ENCODE data around the gene MPEG1.

DNA sequence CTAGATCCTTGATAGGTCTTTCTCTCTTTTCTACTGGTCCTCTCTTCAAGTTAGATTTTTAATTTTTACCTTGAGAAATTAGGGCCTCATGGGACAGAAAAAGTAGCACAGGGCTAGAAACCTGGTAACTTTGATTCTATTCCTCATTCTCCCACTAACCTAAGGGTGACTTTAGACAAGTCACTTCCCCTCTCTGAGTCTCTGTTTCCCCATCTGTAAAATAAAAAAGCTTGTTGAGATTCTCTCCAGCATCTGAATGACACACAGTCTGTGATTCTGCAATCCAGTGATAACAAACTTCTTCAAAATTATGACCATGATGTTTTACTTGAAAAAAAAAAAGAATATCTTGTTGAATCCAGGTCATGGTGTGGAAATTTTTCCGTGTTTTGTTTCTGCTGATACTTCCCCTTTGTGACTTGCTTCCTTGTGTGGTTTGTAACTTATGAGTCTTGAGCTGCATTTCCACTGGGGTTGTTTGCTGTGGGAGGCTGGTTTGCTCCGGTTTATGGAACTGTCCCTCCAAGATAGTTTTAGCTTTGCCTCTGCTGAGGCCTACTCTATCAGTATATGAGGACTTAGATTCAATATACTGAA lies 9.8 kb upstream of the MPEG1 start:
- TF ChIP-seq RAD21 (IDR thresholded peaks at IDR 0.05; ENCODE audit: low read depth) (no peak), CREB1 (IDR thresholded peaks at IDR 0.05; ENCODE audit: low read depth) (no peak), CEBPB (IDR thresholded peaks at IDR 0.05) (no peak), YY1 (IDR thresholded peaks at IDR 0.05; ENCODE audit: low read depth) (no peak), TEAD4 (IDR thresholded peaks at IDR 0.05) (no peak), EGR1 (IDR thresholded peaks at IDR 0.05) (no peak), EP300 (IDR thresholded peaks at IDR 0.05; ENCODE audit: borderline replicate concordance) (no peak), TCF12 (IDR thresholded peaks at IDR 0.05; ENCODE audit: low read depth) (no peak)
- TF ChIP-seq, protein P1, sequence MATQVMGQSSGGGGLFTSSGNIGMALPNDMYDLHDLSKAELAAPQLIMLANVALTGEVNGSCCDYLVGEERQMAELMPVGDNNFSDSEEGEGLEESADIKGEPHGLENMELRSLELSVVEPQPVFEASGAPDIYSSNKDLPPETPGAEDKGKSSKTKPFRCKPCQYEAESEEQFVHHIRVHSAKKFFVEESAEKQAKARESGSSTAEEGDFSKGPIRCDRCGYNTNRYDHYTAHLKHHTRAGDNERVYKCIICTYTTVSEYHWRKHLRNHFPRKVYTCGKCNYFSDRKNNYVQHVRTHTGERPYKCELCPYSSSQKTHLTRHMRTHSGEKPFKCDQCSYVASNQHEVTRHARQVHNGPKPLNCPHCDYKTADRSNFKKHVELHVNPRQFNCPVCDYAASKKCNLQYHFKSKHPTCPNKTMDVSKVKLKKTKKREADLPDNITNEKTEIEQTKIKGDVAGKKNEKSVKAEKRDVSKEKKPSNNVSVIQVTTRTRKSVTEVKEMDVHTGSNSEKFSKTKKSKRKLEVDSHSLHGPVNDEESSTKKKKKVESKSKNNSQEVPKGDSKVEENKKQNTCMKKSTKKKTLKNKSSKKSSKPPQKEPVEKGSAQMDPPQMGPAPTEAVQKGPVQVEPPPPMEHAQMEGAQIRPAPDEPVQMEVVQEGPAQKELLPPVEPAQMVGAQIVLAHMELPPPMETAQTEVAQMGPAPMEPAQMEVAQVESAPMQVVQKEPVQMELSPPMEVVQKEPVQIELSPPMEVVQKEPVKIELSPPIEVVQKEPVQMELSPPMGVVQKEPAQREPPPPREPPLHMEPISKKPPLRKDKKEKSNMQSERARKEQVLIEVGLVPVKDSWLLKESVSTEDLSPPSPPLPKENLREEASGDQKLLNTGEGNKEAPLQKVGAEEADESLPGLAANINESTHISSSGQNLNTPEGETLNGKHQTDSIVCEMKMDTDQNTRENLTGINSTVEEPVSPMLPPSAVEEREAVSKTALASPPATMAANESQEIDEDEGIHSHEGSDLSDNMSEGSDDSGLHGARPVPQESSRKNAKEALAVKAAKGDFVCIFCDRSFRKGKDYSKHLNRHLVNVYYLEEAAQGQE (IDR thresholded peaks at IDR 0.05; ENCODE audit: low read depth), result no peak
- TF ChIP-seq, protein P2, sequence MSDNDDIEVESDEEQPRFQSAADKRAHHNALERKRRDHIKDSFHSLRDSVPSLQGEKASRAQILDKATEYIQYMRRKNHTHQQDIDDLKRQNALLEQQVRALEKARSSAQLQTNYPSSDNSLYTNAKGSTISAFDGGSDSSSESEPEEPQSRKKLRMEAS (IDR thresholded peaks at IDR 0.05), result no peak

Data from Ishikawa (cell line).